A673 (cell line): ENCODE results near the gene PRSS8. TPM values are rescaled to one million over a fixed set of nuclear protein-coding genes. Genes with fewer than 3 reads are reported as not detected.
A peak's percentile ranks its signal among the peaks of the same experiment; 100 is the strongest.
"Not testable (repeated sequence)": the region's sequence is repeated elsewhere in the genome, so short reads cannot be mapped to it uniquely, and the experiment has no call there.

Source experiments
- BruUV-seq: library from RNA; stranded (reverse); fragments of 400-500 nt; replicated peaks from 2 replicates; lab custom pipeline; 2021; lab: Mats Ljungman, UMichigan
- CTCF ChIA-PET: fragments of 300-600 bp; sonication (Branson Sonifier 250); formaldehyde crosslinking; loops from one replicate; lab custom pipeline; 2022; ENCODE audit warnings: antibody characterized with exemption; lab: Charles Lee
- POLR2A ChIA-PET: fragments of 300-600 bp; sonication (Branson Sonifier 250); formaldehyde crosslinking; loops from one replicate; lab custom pipeline; 2022; ENCODE audit warnings: antibody characterized with exemption; ENCODE audit not compliant: low non-redundant PET; lab: Charles Lee
- DNase-seq: peaks from one replicate; pipeline ENCODE4 v3.0.0-alpha.2; 2015; ENCODE audit warnings: low spot score
- H3K27ac ChIP-seq: fragments of 200-600 bp; sonication (generic); 2 replicates; pipeline ENCODE4 v1.5.1; 2016; ENCODE audit warnings: mixed run types, low read depth, mild to moderate bottlenecking, mixed read lengths, antibody characterized with exemption, low read length; ENCODE audit not compliant: poor library complexity, severe bottlenecking
- H3K27me3 ChIP-seq: fragments of 200-600 bp; sonication (generic); replicated peaks from 2 replicates; pipeline ENCODE4 v1.6.1; 2017; ENCODE audit warnings: mixed run types, low read depth, mild to moderate bottlenecking, mixed read lengths, antibody characterized with exemption, low read length; ENCODE audit not compliant: insufficient read depth, poor library complexity
- H3K36me3 ChIP-seq: fragments of 200-600 bp; sonication (generic); 2 replicates; pipeline ENCODE4 v1.6.1; 2016; ENCODE audit warnings: mixed run types, mild to moderate bottlenecking, mixed read lengths, antibody characterized with exemption, low read length; ENCODE audit not compliant: insufficient read depth, poor library complexity, severe bottlenecking
- H3K4me1 ChIP-seq: fragments of 200-600 bp; sonication (generic); 2 replicates; pipeline ENCODE4 v1.6.1; 2017; ENCODE audit warnings: mixed run types, mild to moderate bottlenecking, mixed read lengths, antibody characterized with exemption, low read length; ENCODE audit not compliant: insufficient read depth, poor library complexity, severe bottlenecking
- H3K4me3 ChIP-seq: fragments of 200-600 bp; sonication (generic); 2 replicates; pipeline ENCODE4 v1.5.1; 2016; ENCODE audit warnings: low read depth, mixed run types, mild to moderate bottlenecking, mixed read lengths, low read length; ENCODE audit not compliant: poor library complexity, severe bottlenecking
- H3K9me3 ChIP-seq: fragments of 200-600 bp; sonication (generic); 2 replicates; pipeline ENCODE4 v1.6.1; 2016; ENCODE audit warnings: mixed run types, low read depth, mild to moderate bottlenecking, mixed read lengths, antibody characterized with exemption, low read length; ENCODE audit not compliant: poor library complexity, severe bottlenecking
- CTCF ChIP-seq: fragments of 300-800, 200-600 bp; sonication (generic); conservative IDR thresholded peaks from 2 replicates; pipeline ENCODE4 v1.5.1; 2017; ENCODE audit warnings: low read depth, mild to moderate bottlenecking, antibody characterized with exemption, low read length, moderate library complexity, mixed read lengths
- EZH2 ChIP-seq: fragments of 200-600 bp; sonication (generic); IDR thresholded peaks from 2 replicates; pipeline ENCODE4 v1.6.1; 2017; ENCODE audit warnings: borderline replicate concordance, low read depth, mild to moderate bottlenecking, mixed read lengths, antibody characterized with exemption, low read length; ENCODE audit not compliant: poor library complexity, severe bottlenecking
- intact Hi-C: fragments of 100-400 bp; cut with micrococcal nuclease; formaldehyde crosslinking; loops from one replicate; pipeline ENCODE4 v1.10.0; 2022; ENCODE audit not compliant: unreplicated experiment
- total RNA-seq: library from RNA; stranded (reverse); gene quantifications from 2 replicates; pipeline ENCODE4 v1.2.3, GENCODE V29; 2021

Gene PRSS8
- total RNA-seq, 1 experiment from 2014 or later: not detected

- ChIA-PET CTCF (no interaction called here), POLR2A (no interaction called here)
- H3K27ac ChIP-seq: no peak overlapping the region
- no TSS peak for BruUV-seq
- peaks cover 13% of the 10 kb centered on the region for H3K4me1 ChIP-seq
- H3K4me3 ChIP-seq: no peak overlapping the region
- H3K36me3 ChIP-seq: peaks cover 30% of the 10 kb centered on the region
- intact Hi-C loops: no loop called here
- no peaks in the 10 kb centered on the region for H3K27me3 ChIP-seq
- no peaks in the 10 kb centered on the region for H3K9me3 ChIP-seq
- TF ChIP-seq CTCF (no peak), EZH2 (no peak)
- DNase-seq: no peak
Measured at GRCh38 chr16:31107465-31107867, 28.1 kb downstream of the PRSS8 start.

GRCh38 chr16:31106509-31107464 is 28.7 kb downstream of the PRSS8 start:
- DNase-seq: no peak
- no peak for TF ChIP-seq CTCF
- ChIA-PET POLR2A (no interaction called here), CTCF (no interaction called here)
- Histone ChIP-seq H3K27me3 (no peaks in the 10 kb centered on the region), H3K4me3 (no peak overlapping the region), H3K9me3 (no peaks in the 10 kb centered on the region), H3K36me3 (peaks cover 23% of the 10 kb centered on the region), H3K27ac (no peak overlapping the region), H3K4me1 (peaks cover 13% of the 10 kb centered on the region)
- BruUV-seq: no TSS peak
- intact Hi-C loops: no loop called here

GRCh38 chr16:31105677-31106213 is 29.8 kb downstream of the PRSS8 start:
- intact Hi-C loops: no loop called here
- Histone ChIP-seq H3K9me3 (no peaks in the 10 kb centered on the region), H3K36me3 (peaks cover 13% of the 10 kb centered on the region), H3K4me3 (no peak overlapping the region), H3K27ac (peak overlapping the region; percentile 30), H3K27me3 (no peaks in the 10 kb centered on the region), H3K4me1 (peaks cover 13% of the 10 kb centered on the region)
- DNase-seq: peak; percentile 54
- ChIA-PET POLR2A (no interaction called here), CTCF (no interaction called here)
- peak; percentile 75 for TF ChIP-seq CTCF
- no peak for TF ChIP-seq EZH2
- BruUV-seq: no TSS peak

GRCh38 chr16:31100876-31101641 is 34.5 kb downstream of the PRSS8 start:
- H3K4me3 ChIP-seq, POLR2A ChIA-PET: not testable (repeated sequence)

More at GRCh38 chr16:31100876-31101641, 34.5 kb downstream of the PRSS8 start:
- H3K27me3 ChIP-seq, intact Hi-C loops, BruUV-seq, H3K9me3 ChIP-seq, H3K36me3 ChIP-seq, DNase-seq, CTCF ChIA-PET, H3K4me1 ChIP-seq, H3K27ac ChIP-seq: not testable (repeated sequence)
